GM19395 (cell line): ENCODE results near the gene E2F4.

Experiments used
- ATAC-seq: cut with Tn5 transposase; IDR thresholded peaks from one replicate; pipeline ENCODE4 v1.9.1; 2021; ENCODE audit warnings: mild to moderate bottlenecking, moderate library complexity; ENCODE audit not compliant: unreplicated experiment

The E2F4 gene

DNA sequence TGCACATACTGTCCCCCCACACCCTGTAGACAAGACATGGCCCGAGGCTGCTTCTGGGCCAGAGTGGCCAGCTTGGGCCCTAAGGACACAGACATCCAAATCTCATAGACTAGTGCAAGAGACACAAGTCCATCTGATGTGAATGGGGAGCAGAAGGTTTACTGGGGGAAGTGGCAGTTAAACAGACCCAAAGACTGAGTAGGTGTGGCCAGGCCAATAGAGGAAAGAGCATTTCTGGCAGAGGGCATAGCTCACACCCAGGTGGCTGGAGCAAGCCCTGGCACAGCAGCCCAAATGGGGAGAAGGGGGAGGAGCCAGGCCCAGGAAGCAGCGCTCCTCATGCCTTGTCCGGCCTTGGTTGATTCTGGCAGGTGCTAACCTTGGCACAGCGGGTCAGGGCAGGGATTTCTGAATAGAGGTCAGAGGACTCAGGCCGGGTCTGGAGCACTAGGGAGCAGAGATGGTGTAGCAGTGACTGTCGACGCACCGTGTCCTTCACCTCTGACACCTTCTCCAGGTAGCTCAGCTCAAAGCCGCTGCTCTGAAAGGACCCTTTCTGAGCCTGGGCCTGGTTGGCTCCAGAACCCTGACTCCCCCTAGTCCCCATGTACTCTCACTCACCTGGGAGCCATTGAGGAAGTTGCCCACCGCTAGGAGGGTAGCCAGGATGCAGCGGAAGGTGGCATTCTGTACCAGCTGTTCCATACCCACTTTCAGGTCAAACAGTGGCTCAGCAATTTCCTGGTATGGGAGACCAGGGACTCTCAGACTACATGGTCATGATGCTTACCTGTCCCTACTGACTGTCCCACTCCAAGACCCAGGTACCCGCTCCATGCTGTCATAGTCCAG, 39.1 kb downstream of the E2F4 start:
- no peak for ATAC-seq

DNA sequence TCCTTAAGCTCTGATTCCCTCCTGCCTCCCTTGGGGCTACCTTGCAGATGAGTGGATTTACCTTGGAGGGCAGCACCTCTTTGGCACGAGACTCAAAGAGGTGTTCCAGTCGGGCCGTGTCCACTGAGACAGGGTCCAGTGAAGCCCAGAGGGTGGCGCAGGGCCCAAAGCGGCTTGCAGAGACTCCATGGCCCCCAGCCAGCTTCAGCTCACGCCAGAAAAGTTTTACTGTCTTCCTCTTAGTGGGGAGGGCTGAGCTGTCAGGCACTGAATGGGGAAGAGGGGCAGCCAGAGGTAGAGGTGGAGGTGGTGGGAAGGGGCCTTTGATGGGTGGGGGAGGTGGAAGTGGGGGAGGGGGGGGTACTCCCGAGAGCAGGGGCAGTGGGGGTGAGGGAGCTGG, 41.6 kb downstream of the E2F4 start:
- ATAC-seq, result no peak

DNA sequence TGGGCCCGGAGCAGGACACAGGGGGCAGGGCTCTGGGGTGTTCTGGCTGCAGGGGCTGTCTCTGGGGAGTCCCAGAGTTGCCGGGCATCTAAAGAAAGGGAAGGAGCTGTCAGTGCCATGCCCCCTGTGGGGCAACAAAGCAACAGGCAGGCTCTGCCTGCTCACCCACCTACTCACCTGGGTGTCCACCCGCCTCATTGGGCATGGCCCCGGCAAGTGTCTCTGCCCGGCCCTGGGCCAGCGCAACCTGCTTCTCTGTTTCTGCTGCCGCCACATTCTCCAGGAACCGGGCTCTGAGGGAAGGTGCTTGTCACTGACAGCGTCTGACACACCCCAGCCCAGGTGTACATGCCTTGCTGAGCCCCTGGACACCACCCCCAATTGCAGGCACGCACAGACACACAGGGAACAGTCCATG, 42.2 kb downstream of the E2F4 start:
- no peak for ATAC-seq

DNA sequence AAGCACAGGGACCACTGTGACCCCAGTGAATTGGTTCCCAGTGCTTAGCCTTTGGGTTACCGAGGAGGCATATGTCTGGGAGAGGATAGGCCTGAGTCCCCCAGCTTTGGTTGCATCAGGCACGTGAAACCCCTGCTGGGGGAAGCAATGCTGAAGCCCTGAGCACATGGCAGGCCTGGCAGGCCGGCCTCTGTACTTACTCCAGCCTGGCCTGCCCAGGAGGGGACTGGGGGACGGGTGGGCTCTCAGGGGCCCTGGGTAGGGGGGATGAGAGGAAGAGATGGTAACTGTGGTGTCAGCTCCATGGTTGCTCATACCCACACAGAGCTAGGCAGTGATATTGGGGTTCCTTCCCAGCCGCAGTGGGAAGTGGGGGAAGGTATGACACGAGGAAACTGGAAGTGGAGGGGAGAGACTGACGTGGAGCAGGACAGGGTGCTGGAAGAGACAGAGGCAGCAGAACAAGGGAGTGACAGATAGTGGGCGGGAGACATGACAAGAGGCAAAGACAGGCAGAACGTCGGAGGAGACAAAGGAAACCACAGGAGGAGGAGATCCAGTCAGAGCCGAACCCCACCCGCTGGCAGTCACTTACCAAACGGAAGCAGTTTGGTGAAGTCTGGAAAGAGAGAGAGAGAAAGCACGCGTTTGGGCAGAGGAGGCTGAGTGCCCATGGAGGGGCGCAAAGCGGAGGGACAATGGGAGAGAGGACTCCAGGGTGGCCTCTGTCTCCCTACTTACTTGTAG, 44.0 kb downstream of the E2F4 start:
- no peak for ATAC-seq

DNA sequence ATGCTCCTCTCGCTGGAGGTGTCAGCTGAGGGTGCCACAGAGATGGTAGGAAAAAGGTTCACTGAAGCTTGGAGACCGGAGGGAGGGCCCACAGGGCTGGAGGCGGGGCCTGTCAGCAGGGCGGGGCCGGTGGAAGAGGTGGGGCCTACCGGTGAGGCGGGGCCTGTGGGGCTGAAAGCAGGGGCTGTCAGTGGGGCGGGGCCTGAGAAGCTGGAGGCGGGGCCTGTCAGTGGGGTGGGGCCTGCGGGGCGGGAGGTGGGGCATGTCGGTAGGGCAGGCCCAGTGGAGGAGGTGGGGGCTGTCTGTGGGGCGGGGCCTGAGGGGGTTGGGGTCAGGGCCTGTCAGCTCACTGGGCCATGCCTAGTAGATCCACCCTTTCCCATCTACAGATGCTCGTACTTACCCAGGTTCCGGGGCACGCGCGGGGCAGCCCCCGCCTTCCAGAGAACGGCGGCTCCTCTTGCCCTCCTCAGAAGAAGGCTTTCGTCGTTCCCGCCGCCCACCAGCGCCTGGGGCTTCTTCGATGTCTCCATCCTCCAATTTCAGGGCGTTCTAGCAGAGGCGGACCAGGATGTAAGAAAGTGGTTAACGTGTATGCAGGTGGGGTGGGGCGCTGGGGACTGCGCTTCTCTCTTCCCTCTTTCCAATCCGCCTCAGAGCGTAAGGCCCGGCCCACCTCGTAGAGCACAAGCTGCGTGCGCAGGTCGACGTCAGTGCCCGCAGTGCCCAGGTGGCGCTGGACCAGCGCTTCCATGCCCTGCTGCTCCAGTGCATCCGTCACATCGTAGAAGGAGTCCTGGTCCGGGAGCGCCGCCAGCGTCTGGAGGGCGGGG, 44.8 kb downstream of the E2F4 start:
- no peak for ATAC-seq

DNA sequence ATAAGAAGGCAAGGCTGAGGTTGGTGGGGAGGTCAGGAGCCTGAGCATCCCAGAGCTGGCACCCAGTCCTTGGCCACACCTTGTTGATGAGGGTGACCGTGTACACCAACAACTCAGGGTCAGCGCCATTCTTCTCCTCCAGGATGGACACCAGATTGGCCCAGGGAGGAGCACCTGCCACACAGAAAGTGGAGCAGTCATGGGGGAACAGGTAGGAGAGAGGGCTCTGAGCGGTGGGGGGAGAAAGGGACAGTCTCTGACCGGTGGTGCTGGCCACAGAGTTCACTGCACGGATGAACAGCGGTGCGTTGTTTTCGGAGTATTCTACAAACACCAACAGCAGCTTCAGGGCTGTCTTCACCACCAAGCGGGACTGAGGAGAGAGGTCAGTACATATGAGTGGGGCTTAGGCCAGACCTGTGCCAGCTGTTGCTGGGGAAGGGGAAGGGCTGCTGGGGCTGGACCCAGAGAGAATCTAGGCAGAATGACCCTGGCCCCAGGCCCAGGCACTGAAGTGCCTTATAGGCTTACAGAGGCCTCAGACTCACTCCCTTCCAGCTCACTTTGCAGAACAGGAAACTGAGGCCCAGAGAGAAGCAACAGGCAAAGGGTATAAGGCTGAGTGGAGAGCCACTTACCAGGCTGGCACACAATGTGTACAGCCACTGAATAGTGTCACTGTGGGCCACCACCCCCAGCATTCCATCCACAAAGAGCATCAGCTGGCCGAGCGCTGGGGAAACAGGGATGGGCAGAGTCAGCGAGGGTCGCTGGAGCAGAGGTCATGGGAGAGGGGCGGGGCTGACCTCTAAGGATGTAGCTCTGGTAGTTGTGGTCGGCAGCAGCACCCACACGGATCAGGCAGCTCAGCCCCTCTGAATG, 45.7 kb downstream of the E2F4 start:
- ATAC-seq, result no peak

DNA sequence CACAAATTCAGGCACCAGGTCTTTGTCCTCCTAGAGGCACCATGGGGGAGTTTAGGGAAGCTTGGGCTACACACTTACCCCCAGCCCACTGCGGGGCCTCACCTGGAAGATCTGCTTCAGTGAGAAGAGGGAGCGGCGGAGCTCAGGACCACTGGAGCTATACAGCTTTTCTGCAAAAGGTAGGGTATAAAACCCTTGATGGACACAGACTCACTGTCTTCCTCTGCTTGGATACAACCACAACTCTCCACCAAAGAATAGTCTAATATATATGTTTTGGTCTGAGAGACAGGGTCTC, 46.3 kb downstream of the E2F4 start:
- ATAC-seq, result no peak

DNA sequence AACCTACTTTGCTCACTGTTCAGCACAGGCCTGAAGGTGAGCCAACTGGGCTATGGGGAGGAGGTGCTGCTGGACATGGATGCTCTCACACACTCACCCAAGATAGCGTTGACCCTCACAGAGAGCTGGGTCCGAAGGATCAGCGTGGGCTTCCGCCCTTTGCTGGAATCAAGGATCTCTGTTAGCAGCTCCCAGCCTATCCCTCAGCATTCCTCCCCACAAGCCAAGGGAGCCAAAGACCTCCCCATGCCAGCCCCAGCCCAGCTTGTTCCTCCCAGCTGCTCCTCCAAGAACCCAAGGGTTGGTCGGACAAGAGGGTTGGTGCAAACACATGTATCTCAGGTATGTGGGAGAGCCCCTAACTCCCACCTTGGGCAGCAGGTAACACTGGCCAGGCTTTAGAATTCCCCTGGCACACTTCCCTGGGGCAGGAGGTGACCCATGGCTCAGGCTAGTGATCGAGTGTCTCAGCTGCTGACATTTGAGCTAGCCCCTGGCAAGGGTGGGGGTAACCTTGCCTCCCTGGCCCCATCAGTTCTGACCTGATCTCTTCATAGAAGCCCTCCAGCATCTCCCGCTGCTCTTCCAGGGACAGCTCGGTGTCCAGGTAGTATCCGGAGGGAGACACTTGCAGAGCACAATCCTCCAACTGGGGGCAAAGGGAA, 47.0 kb downstream of the E2F4 start:
- no peak for ATAC-seq

DNA sequence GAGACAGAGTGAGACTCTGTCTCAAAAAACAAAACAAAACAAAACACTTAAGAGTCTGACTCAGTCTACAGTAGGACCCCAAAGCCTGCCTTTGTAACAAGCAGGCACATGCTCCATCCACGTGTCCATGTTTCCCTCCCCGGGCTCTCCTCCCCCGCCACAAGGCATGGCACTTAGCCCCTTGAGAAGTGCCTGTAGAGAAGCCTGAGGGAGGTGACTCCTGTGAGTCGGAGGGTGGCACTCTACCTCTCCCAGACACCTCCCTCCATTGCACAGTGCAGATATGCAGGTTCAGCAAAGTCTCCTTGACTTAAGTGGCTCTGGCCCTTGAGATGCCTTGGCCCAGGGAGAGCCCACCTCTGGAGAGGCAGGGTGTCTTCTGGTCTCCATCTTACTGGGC, 48.6 kb downstream of the E2F4 start:
- ATAC-seq, result no peak

DNA sequence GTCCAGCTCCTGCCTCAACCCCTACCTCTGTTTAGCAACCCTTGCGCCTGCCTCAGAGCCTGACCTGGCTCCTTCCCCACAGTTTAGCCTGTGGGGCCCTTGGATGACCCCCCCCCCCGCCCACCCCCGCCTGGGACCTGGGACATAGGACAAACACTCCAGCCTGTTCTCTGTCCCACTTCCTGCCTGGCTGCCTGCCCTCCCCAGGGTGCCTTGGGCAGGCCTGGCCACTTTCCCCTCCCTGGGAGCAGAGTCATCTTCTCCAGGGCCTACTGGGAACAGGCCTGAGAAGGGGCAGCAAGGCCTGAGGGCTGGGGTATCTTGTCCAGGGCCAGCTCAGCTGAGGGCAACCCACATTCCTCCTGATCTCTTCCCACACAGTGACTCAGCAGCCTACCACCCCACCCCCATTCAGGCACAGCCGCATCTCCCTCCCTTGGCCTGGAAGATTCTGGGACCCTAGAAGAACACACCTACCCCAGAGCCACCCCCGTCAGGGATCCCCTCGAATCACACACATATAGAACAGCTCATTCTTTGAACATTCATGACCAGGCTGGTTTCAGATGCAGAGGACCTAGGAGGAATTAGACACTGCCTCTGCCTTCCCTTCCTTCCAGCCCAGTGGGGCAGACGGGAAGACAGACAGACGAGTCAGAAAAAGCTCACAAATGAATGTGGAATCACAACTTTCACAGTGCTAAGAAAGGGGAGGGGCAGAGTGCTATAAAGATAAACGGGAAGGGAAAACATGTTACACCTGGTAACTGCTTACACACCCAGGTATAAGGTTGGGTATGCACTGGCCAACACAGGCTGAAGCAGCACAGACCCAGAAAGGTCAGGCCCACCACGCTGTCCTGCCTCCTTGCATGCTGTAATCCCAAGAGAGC, 49.3 kb downstream of the E2F4 start:
- no peak for ATAC-seq

DNA sequence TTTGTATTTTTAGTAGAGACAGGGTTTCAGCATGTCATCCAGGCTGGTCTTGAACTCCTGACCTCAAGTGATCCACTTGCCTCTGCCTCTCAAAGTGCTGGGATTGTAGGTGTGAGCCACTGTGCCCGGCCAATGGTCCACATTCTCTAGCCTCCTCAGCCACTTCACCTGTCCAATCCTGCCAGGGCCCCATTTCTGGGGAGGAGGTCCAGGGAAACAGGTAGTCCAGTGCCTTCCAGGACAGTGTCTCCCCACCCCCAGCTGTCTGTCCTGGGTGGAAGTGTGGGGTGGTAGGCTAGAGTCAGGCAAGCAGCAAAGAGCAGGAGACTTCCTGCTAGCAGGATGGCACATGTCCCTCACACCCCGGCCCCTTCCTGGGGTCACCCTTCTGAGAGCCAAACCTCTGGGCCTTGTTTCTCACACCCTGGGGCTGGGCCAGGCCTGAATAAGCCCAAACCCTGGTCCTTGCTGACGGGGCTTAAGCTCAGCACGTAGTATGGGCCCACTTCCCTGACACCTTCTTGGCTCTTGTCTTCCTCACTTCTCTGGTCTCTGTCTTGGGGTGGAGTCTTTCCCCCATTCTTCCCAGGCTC, 50.3 kb downstream of the E2F4 start:
- no peak for ATAC-seq

DNA sequence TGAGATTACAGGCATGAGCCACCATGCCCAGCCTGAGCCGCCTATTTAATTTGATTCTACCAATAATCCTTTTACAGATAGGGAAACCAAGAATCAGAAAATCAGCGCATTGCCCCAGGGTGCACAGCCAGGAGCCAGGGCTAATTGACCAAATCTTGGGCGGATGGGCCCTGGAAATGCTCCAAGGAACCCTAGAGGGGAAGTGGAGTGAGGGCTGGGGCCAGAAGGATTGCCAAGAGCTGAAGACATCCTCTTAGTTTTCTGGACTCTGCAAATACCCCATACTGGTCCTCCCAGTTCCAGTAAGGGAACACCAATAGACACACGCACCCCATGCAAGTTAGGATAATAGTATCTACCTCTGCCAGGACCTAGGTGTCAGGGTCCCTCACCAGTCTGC, 51.5 kb downstream of the E2F4 start:
- ATAC-seq, result no peak

DNA sequence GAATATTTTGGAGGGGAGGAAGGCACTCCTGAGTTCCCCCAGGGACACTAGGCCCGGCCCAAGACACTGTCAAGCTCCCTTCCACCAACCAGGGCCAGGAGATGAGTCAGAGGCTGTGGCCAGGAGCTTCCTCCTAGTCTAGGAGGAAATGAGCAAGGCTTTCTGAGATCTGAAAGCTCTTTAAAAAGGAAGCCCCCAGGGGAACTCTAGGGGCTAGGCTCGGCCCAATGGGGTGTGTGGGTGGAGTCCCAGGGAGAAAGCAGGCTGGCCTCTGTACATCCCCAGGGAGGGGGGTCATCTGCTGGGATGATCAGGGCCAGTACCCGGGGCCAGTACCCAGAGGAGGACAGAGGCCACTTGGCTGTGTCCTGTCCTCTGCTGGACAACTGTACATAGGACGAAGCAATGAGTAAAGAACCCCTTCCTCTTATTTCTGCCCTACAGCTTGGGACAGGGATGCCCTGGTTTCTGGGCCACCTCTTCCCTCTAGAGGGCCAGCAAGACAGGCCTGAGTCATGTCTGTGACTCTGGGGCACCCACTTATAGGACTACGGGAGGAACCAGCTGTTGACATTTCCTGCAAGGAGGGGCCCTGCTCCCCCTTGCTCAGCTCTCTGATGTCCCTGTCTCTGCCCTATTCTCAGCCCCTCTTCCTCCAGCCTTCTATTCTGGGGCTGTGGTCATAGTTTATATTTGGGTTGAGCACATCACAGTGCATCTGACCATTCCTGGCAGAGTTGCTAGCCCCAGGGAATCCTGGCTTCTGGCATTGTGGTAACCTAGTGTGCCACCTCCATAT, 52.6 kb downstream of the E2F4 start:
- ATAC-seq, result peak; percentile 60

DNA sequence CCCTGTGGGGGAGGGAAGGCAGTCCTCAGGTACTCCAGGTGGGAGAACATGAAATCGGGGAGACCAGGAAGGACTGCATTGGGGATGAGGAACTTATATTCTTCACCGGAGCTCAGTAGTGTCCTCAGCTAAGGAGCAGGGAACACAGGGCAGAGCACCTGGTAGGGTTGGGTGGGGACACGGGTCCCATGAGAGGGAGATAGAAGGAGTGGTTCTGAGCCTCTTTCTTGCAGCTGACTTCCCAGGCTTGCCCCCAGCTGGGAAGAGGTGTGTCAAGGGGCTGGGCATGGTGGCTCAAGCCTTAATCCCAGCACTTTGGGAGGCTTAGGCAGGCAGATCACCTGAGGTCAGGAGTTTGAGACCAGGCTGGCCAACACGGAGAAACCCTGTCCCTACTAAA, 53.2 kb downstream of the E2F4 start:
- ATAC-seq, result no peak

DNA sequence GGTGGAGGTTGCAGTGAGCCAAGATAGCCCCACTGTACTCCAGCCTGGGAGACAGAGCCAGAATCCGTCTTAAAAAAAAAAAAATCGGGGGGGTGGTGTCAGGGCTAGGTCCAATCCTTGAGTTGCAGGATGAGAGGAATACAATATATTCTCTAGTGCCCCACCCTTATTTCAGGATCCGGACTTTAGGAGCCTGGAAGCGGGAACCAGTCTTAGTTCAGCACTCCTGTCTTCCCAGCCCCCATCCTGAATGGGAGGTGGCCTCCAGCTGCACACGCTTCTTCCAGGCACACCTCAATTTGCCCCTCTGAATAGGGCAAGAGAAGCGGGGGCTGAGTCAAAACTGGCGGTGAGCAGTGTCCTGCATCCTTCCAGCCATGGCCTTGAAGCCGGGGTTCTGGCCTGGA, 53.7 kb downstream of the E2F4 start:
- ATAC-seq, result no peak

DNA sequence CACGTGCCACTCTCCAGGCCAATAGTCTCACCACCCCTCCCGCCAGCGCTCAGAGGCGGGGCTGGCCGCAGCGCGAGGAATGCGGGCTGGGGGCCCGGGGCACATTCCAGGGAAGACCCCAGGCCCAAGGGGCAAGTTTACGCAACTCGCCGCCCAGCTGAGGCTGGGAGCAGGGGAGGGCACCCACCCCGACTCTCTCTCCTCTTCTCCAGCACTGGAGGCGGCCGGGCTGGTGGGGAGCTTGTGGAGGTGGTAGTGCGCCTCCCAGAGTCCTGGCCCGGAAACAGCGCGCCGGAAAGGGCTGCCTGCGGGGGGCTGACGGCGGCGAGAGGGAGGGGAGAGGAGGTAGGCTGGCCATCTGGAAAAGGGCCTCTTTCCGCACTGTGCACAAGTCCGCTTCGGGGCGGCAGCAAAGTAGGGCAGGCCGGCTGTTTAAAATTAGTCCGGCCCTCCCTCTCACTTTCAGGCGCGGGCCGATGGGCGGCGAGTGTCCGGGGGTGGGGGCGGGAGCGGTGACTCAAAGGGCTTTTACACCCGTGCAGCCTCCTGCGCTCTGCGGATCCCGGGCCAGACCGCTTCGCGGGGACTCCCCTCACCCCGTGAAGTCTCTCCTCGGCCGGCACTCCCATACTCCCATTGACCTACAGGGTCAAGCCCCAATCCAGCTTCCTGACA, 54.3 kb downstream of the E2F4 start:
- peak; percentile 33 for ATAC-seq

DNA sequence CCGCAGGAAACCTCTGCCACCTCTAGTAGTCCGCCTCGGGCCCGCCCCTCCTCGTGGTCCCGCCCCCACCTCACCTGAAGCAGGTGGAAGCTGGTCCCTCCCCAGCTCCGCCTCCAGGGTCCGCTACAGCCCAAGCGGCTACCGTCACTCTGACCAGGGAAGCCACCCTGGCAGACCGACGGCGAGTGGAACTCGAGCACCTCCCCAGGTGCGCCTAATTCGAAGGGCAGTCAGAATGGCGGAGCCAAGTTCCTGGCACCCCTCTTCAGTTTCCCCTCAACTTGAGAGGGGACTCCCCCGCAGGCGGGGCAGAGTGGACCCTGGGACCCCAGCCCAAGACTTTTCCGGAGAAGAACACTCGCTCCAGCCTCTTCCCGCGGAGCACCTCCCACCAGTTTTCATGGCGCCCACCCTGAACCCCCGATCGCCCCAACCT, 54.8 kb downstream of the E2F4 start:
- peak; percentile 16 for ATAC-seq
